Measurements from ENCODE around the gene BCKDHB.

DNA sequence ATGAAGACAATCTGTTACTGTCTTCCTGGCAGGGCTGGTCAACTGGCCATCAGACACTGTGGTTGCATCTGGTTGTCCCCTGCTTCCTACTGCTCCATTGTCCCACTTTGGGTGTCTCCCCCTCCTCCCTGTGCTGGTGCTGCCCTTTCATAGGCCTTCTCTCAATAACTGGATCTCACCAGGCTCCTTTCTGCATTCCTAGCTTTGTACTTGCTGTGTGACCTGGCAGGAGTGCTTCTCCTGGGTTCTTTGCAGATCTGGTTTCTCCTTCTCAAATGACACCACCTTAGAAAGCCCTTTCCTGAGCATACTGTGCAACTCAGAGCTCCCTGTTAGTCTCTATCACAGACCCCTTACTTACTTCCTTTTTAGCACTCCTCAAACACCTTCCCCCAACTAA is 223.0 kb downstream of the BCKDHB start:
- TF ChIP-seq CTCF (optimal IDR thresholded peaks at IDR 0.05 in 1 of 3, IDR thresholded peaks at IDR 0.05 in 1 of 3, conservative IDR thresholded peaks at IDR 0.05 in 1 of 3; ENCODE audit: extremely low read depth in 1 of 3, insufficient read depth in 2 of 3, low read length in 3 of 3) (no peak), EZH2 (IDR thresholded peaks at IDR 0.05; ENCODE audit: low read length) (no peak)
